SU-DHL-6 (cell line): ENCODE measurements around the gene CNNM1.

Experiments used
- H2AFZ ChIP-seq: fragments of 200-600 bp; sonication (generic); 2 replicates; pipeline ENCODE4 v1.6.1; 2014; ENCODE audit warnings: low read depth, mild to moderate bottlenecking, moderate library complexity, mixed read lengths, antibody characterized with exemption, low read length; ENCODE audit not compliant: severe bottlenecking
- H3F3A ChIP-seq: fragments of 200-600 bp; shearing (Covaris generic); 2 replicates; pipeline ENCODE4 v1.6.0; 2016; ENCODE audit warnings: antibody characterized with exemption, mild to moderate bottlenecking; ENCODE audit not compliant: insufficient read depth
- H3K27ac ChIP-seq: fragments of 200-600 bp; sonication (generic); 2 replicates; pipeline ENCODE4 v1.5.1; 2016; ENCODE audit warnings: low read depth, mild to moderate bottlenecking, low read length, moderate library complexity, mixed read lengths
- H3K27me3 ChIP-seq: fragments of 200-600 bp; sonication (generic), shearing (Covaris generic); 2 replicates; pipeline ENCODE4 v1.6.0; 2014; ENCODE audit warnings: mild to moderate bottlenecking, low read length
- H3K36me3 ChIP-seq: fragments of 200-600 bp; sonication (generic); 2 replicates; pipeline ENCODE4 v1.6.1; 2014; ENCODE audit warnings: mild to moderate bottlenecking, low read length, mixed read lengths
- H3K4me2 ChIP-seq: fragments of 300-600, 200-600 bp; shearing (Covaris generic), sonication (generic); 2 replicates; pipeline ENCODE4 v1.6.0; 2014; ENCODE audit warnings: low read length, low read depth, mild to moderate bottlenecking; ENCODE audit not compliant: poor library complexity, severe bottlenecking
- H3K4me3 ChIP-seq: fragments of 200-600 bp; sonication (generic); 2 replicates; pipeline ENCODE4 v1.5.1; 2014; ENCODE audit warnings: antibody characterized with exemption, low read length, mild to moderate bottlenecking, mixed read lengths; ENCODE audit not compliant: insufficient read depth, poor library complexity, severe bottlenecking
- H3K79me2 ChIP-seq: fragments of 200-600 bp; sonication (generic); 2 replicates; pipeline ENCODE4 v1.6.1; 2014; ENCODE audit warnings: mild to moderate bottlenecking, low read length, moderate library complexity; ENCODE audit not compliant: insufficient read depth
- H3K9ac ChIP-seq: fragments of 200-600 bp; sonication (generic); 2 replicates; pipeline ENCODE4 v1.7.0; 2014; ENCODE audit warnings: mild to moderate bottlenecking, low read length
- H3K9me2 ChIP-seq: fragments of 200-600 bp; sonication (generic); replicated peaks from 2 replicates; pipeline ENCODE4 v1.6.1; 2014; ENCODE audit warnings: low read length; ENCODE audit not compliant: insufficient read depth
- H3K9me3 ChIP-seq: fragments of 200-600 bp; sonication (generic); 2 replicates; pipeline ENCODE4 v1.6.1; 2014; ENCODE audit warnings: low read length, mixed read lengths; ENCODE audit not compliant: insufficient read depth
- H4K20me1 ChIP-seq: fragments of 200-600 bp; sonication (generic); 2 replicates; pipeline ENCODE4 v1.6.1; 2014; ENCODE audit warnings: low read depth, mild to moderate bottlenecking, antibody characterized with exemption, low read length, moderate library complexity, mixed read lengths
- CTCF ChIP-seq: fragments of 200-600 bp; sonication (generic); IDR thresholded peaks from one replicate; pipeline ENCODE4 v1.5.1; 2017; ENCODE audit warnings: antibody characterized with exemption, mild to moderate bottlenecking, low read length, moderate library complexity; ENCODE audit not compliant: insufficient read depth, poor library complexity, severe bottlenecking
- EZH2phosphoT487 ChIP-seq: fragments of 200-600 bp; sonication (generic), shearing (Covaris generic); conservative IDR thresholded peaks from 2 replicates; pipeline ENCODE4 v1.6.1; 2018; ENCODE audit warnings: mild to moderate bottlenecking, antibody characterized with exemption, low read length, moderate library complexity, mixed read lengths

The CNNM1 gene

GRCh38 chr10:99369126-99369525, 40.0 kb downstream of the CNNM1 start:
- Histone ChIP-seq H3K9me3 (no peaks in the 10 kb centered on the region), H3K4me2 (no peak overlapping the region), H3K9me2 (no peaks in the 10 kb centered on the region), H3K36me3 (no peaks in the 10 kb centered on the region), H3K27me3 (no peaks in the 10 kb centered on the region), H3K4me3 (no peak overlapping the region), H2AFZ (no peak overlapping the region), H3K27ac (no peak overlapping the region), H4K20me1 (no peaks in the 10 kb centered on the region), H3F3A (no peaks in the 10 kb centered on the region), H3K9ac (no peak overlapping the region), H3K79me2 (no peaks in the 10 kb centered on the region)
- TF ChIP-seq EZH2phosphoT487 = no peak
- TF ChIP-seq CTCF = no peak

- Histone ChIP-seq H3K27ac (no peak overlapping the region), H3K36me3 (no peaks in the 10 kb centered on the region), H3K4me3 (no peak overlapping the region), H3K79me2 (no peaks in the 10 kb centered on the region), H2AFZ (no peak overlapping the region), H3K27me3 (no peaks in the 10 kb centered on the region), H3F3A (no peaks in the 10 kb centered on the region), H3K9me3 (no peaks in the 10 kb centered on the region), H4K20me1 (no peaks in the 10 kb centered on the region), H3K9ac (no peak overlapping the region), H3K4me2 (no peak overlapping the region), H3K9me2 (no peaks in the 10 kb centered on the region)
- TF ChIP-seq EZH2phosphoT487 = no peak
- TF ChIP-seq CTCF = no peak
These were observed 40.4 kb downstream of the CNNM1 start for GRCh38 chr10:99369551-99369950.

- no peak overlapping the region for H3K9ac ChIP-seq
- H3K4me2 ChIP-seq = no peak overlapping the region
- no peak overlapping the region for H3K27ac ChIP-seq
- H3K36me3 ChIP-seq = no peaks in the 10 kb centered on the region
- no peaks in the 10 kb centered on the region for H3K27me3 ChIP-seq
- TF ChIP-seq EZH2phosphoT487 (no peak), CTCF (peak; percentile 42)
- H3K4me3 ChIP-seq = no peak overlapping the region
- H4K20me1 ChIP-seq = no peaks in the 10 kb centered on the region
- no peaks in the 10 kb centered on the region for H3K9me2 ChIP-seq
- H3K79me2 ChIP-seq = no peaks in the 10 kb centered on the region
- H3K9me3 ChIP-seq = no peaks in the 10 kb centered on the region
- no peaks in the 10 kb centered on the region for H3F3A ChIP-seq
- no peak overlapping the region for H2AFZ ChIP-seq
These were observed 41.8 kb downstream of the CNNM1 start for GRCh38 chr10:99370993-99371392.
